Prostate gland (tissue), 2 donors: ENCODE measurements around the gene NUPR1. TPM values are rescaled to one million over a fixed set of nuclear protein-coding genes. Genes with fewer than 3 reads are reported as not detected.

Source experiments
- DNase-seq: peaks from one replicate; pipeline ENCODE4 v3.0.0-alpha.2; 2019; ENCODE audit warnings: low spot score
- H3K27ac ChIP-seq, 2 donors: fragments of 200-600 bp; sonication (generic); 2 replicates each; pipeline ENCODE4 v1.5.1; 2017 to 2019
- H3K27me3 ChIP-seq: fragments of 200-600 bp; sonication (generic); replicated peaks from 2 replicates; pipeline ENCODE4 v1.5.1; 2019; ENCODE audit not compliant: insufficient read depth
- H3K36me3 ChIP-seq, 2 donors: fragments of 200-600 bp; sonication (generic); 1 replicate in 1 of 2; 2 replicates in 1 of 2; pipeline versions ENCODE4 v1.5.1 to v1.8.1; 2017 to 2019
- H3K4me1 ChIP-seq: fragments of 200-600 bp; sonication (generic); replicated peaks from 2 replicates; pipeline ENCODE4 v1.5.1; 2019
- H3K4me3 ChIP-seq, 2 donors: fragments of 200-600 bp; sonication (generic); 2 replicates each; pipeline ENCODE4 v1.5.1; 2017 to 2019
- H3K9me3 ChIP-seq: fragments of 200-600 bp; sonication (generic); 2 replicates; pipeline ENCODE4 v1.5.1; 2017
- CTCF ChIP-seq, 4 experiments: fragments of 200-600 bp in 2 of 4; fragments of 450-650 bp in 2 of 4; sonication (generic) in 2 of 4; IDR thresholded peaks; 1 replicate in 3 of 4; 2 replicates in 1 of 4; pipeline ENCODE4 v1.5.1; 2016 to 2019; ENCODE audit warnings: antibody characterized with exemption in 4 of 4, mild to moderate bottlenecking in 2 of 4, moderate library complexity in 2 of 4
- POLR2A ChIP-seq: fragments of 450-650 bp; IDR thresholded peaks from one replicate; pipeline ENCODE4 v1.6.1; 2016; ENCODE audit warnings: antibody characterized with exemption, mild to moderate bottlenecking
- POLR2AphosphoS5 ChIP-seq: sonication (generic); formaldehyde crosslinking; IDR thresholded peaks from one replicate; pipeline ENCODE4 v1.6.1; 2017; ENCODE audit warnings: antibody characterized with exemption
- WGBS: methylation state at CpG from one replicate; pipeline ENCODE4 v1.1.5; 2018; 5-methylcytosine and 5-hydroxymethylcytosine counted together
- intact Hi-C: fragments of 100-400 bp; cut with DNase I; formaldehyde crosslinking; loops from one replicate; pipeline ENCODE4 v1.14.2; 2022
- total RNA-seq, 2 donors: library from RNA; depleted of rRNA; stranded (reverse); fragments of >200 nt; gene quantifications; one replicate each; pipeline ENCODE4 v1.1.0, GENCODE V29; 2016

Gene NUPR1
- total RNA-seq, 2 donors from 2014 or later: 79.6 to 107 TPM

- WGBS: 73% methylated on average over 2 of the region's 2 CpGs
- H3K27me3 ChIP-seq: no peaks in the 10 kb centered on the region
- no peak overlapping the region for H3K27ac ChIP-seq
- H3K9me3 ChIP-seq: no peaks in the 10 kb centered on the region
- H3K4me3 ChIP-seq: no peak overlapping the region
- H3K36me3 ChIP-seq: no peaks in the 10 kb centered on the region
- DNase-seq: no peak
- intact Hi-C loops: no loop called here
- H3K4me1 ChIP-seq: no peaks in the 10 kb centered on the region
- TF ChIP-seq CTCF (IDR thresholded peaks at IDR 0.05): no peak
- TF ChIP-seq POLR2A: no peak
Measured at GRCh38 chr16:28555561-28555960, 16.8 kb upstream of the NUPR1 start.

- Histone ChIP-seq H3K36me3 (no peaks in the 10 kb centered on the region), H3K4me3 (peak overlapping the region; percentile 62 to 65), H3K27me3 (no peaks in the 10 kb centered on the region), H3K4me1 (no peaks in the 10 kb centered on the region), H3K9me3 (no peaks in the 10 kb centered on the region), H3K27ac (peak overlapping the region in 1 of 2 donors; percentile 99)
- DNase-seq: no peak
- no peak for TF ChIP-seq POLR2A
- TF ChIP-seq POLR2AphosphoS5: no peak
- TF ChIP-seq CTCF (IDR thresholded peaks at IDR 0.05): no peak
- 84% methylated on average over 15 of the region's 15 CpGs for whole genome bisulfite sequencing
- intact Hi-C loops: loop anchor here (5.0 kb wide), 1 partner anchor 63 kb away; the partner anchor contains the start of genes APOBR and CLN3
Measured at GRCh38 chr16:28554634-28555423, 16.1 kb upstream of the NUPR1 start.

GRCh38 chr16:28553776-28554633, 15.2 kb upstream of the NUPR1 start, which contains the start of gene SGF29:
Gene SGF29, plus strand, starts transcription at chr16:28553920. Its CDS starts 27,150 bp downstream, at chr16:28581070.
- Histone ChIP-seq H3K4me1 (no peaks in the 10 kb centered on the region), H3K4me3 (peak within 1 kb of the TSS; percentile 62 to 65), H3K36me3 (no peaks in the 10 kb centered on the region), H3K27me3 (no peaks in the 10 kb centered on the region), H3K9me3 (no peaks in the 10 kb centered on the region), H3K27ac (peak within 1 kb of the TSS; percentile 98 to 99)
- DNase-seq: peak; percentile 89
- intact Hi-C loops: loop anchor here (5.0 kb wide), 1 partner anchor 62 kb away; the partner anchor contains the start of genes APOBR and CLN3
- TF ChIP-seq CTCF (IDR thresholded peaks at IDR 0.05) (peak in 3 of 4 experiments; percentile 21 to 45 (median 37)), POLR2A (peak; percentile 92), POLR2AphosphoS5 (peak; percentile 96)
- 2% methylated on average over 85 of the region's 88 CpGs for WGBS

GRCh38 chr16:28549301-28549899, 10.6 kb upstream of the NUPR1 start:
- Histone ChIP-seq H3K27me3 (no peaks in the 10 kb centered on the region), H3K36me3 (no peaks in the 10 kb centered on the region), H3K27ac (no peak overlapping the region), H3K4me3 (no peak overlapping the region), H3K4me1 (no peaks in the 10 kb centered on the region), H3K9me3 (no peaks in the 10 kb centered on the region)
- TF ChIP-seq CTCF (IDR thresholded peaks at IDR 0.05): peak in 3 of 4 experiments; percentile 56 to 72 (median 67)
- TF ChIP-seq POLR2A: no peak
- TF ChIP-seq POLR2AphosphoS5: peak; percentile 47
- 38% methylated on average over 11 of the region's 11 CpGs for WGBS
- intact Hi-C loops: no loop called here
- DNase-seq: no peak
